IPS-NIHi11 (cell line): ENCODE measurements around the gene SKIL.
A peak's percentile ranks its signal among the peaks of the same experiment; 100 is the strongest.

Experiments
- DNase-seq: peaks from one replicate; pipeline ENCODE4 v3.0.0; 2012; ENCODE audit warnings: mixed read lengths, low spot score

Gene SKIL

GRCh38 chr3:170437696-170438407, 80.3 kb downstream of the SKIL start:
- DNase-seq = no peak

GRCh38 chr3:170438836-170439235, 81.3 kb downstream of the SKIL start:
- DNase-seq = no peak

- no peak for DNase-seq
These were observed 82.8 kb downstream of the SKIL start for GRCh38 chr3:170440344-170440743.

GRCh38 chr3:170441412-170441811, 83.9 kb downstream of the SKIL start:
- DNase-seq = no peak

GRCh38 chr3:170442947-170443346, 85.4 kb downstream of the SKIL start:
- DNase-seq = peak; percentile 20

GRCh38 chr3:170443457-170443856, 85.9 kb downstream of the SKIL start:
- DNase-seq = no peak
